ENCODE results near the gene ATP2A1.

Gene ATP2A1

DNA sequence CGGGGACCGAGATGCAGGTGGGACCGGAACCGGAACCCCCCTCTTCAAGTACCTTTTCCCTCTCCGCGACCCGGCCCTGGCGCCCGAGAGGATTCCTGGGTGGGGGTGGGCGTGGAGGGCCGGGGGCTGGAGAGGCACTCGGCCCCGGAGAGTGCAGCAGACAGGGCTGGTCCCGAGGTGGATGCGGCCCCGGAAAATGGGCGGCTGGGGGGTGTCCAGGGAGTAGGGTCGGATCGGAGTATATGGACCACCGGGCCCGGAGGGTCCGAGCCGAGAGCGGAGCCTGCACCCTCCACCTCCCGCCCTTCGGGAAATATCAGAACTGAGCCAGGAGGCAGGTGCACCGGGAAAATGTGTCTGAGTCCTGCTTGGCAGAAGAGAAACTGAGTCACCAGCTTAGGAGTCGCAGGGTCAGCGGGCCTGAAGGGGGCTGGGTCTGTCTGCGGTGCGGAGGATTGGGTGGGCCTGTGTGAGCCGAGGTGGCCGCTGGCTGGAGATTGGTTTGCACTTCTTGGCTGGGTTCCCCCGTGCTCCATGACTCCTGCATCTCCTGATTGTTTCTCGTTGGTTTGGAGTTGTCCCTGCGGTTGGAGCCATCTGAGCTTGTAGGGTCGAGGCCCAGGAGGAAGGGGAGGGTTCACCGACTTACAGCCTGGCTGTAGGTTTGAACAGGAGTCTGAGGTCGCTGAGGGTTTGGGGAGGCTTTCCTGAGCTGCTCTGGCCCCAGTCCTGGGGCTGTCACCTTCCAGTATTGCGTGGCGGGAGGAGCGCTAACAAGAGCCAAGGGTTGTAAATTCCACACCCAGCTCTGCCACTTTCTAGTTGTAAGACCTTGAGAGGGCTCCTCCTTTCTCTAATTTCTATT, 14.1 kb upstream of the ATP2A1 start:
- H3K4me3 ChIP-seq (replicated peaks; ENCODE audit: insufficient read depth, low read length): peak overlapping the region; percentile 91
- H3K27ac ChIP-seq (replicated peaks): peak overlapping the region; percentile 91
- H3K27me3 ChIP-seq (ENCODE audit: insufficient read depth, poor library complexity, severe bottlenecking): no peaks in the 10 kb centered on the region
- peak in 1 of 2 experiments; percentile 13 for DNase-seq (ENCODE audit: low read depth in 1 of 2, low spot score in 1 of 2)
- TF ChIP-seq SPI1 (IDR thresholded peaks at IDR 0.05; ENCODE audit: borderline replicate concordance, low read depth) (no peak), GABPA (IDR thresholded peaks at IDR 0.05; ENCODE audit: low read depth) (peak; percentile 90; the same call in 1 of the 2 replicates)

GRCh38 chr16:28865001-28865688, 13.1 kb upstream of the ATP2A1 start:
- H3K27ac ChIP-seq (replicated peaks): no peak overlapping the region
- TF ChIP-seq SPI1 (IDR thresholded peaks at IDR 0.05; ENCODE audit: borderline replicate concordance, low read depth) (no peak), GABPA (IDR thresholded peaks at IDR 0.05; ENCODE audit: low read depth) (no peak), POLR2AphosphoS5 (IDR thresholded peaks at IDR 0.05; ENCODE audit: low read depth) (no peak)
- TF ChIP-seq, protein P1, sequence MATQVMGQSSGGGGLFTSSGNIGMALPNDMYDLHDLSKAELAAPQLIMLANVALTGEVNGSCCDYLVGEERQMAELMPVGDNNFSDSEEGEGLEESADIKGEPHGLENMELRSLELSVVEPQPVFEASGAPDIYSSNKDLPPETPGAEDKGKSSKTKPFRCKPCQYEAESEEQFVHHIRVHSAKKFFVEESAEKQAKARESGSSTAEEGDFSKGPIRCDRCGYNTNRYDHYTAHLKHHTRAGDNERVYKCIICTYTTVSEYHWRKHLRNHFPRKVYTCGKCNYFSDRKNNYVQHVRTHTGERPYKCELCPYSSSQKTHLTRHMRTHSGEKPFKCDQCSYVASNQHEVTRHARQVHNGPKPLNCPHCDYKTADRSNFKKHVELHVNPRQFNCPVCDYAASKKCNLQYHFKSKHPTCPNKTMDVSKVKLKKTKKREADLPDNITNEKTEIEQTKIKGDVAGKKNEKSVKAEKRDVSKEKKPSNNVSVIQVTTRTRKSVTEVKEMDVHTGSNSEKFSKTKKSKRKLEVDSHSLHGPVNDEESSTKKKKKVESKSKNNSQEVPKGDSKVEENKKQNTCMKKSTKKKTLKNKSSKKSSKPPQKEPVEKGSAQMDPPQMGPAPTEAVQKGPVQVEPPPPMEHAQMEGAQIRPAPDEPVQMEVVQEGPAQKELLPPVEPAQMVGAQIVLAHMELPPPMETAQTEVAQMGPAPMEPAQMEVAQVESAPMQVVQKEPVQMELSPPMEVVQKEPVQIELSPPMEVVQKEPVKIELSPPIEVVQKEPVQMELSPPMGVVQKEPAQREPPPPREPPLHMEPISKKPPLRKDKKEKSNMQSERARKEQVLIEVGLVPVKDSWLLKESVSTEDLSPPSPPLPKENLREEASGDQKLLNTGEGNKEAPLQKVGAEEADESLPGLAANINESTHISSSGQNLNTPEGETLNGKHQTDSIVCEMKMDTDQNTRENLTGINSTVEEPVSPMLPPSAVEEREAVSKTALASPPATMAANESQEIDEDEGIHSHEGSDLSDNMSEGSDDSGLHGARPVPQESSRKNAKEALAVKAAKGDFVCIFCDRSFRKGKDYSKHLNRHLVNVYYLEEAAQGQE (IDR thresholded peaks at IDR 0.05; ENCODE audit: insufficient replicate concordance, low read depth): no peak
- TF ChIP-seq, protein P2, sequence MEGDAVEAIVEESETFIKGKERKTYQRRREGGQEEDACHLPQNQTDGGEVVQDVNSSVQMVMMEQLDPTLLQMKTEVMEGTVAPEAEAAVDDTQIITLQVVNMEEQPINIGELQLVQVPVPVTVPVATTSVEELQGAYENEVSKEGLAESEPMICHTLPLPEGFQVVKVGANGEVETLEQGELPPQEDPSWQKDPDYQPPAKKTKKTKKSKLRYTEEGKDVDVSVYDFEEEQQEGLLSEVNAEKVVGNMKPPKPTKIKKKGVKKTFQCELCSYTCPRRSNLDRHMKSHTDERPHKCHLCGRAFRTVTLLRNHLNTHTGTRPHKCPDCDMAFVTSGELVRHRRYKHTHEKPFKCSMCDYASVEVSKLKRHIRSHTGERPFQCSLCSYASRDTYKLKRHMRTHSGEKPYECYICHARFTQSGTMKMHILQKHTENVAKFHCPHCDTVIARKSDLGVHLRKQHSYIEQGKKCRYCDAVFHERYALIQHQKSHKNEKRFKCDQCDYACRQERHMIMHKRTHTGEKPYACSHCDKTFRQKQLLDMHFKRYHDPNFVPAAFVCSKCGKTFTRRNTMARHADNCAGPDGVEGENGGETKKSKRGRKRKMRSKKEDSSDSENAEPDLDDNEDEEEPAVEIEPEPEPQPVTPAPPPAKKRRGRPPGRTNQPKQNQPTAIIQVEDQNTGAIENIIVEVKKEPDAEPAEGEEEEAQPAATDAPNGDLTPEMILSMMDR (IDR thresholded peaks at IDR 0.05; ENCODE audit: insufficient read depth, low read length): no peak
- H3K4me3 ChIP-seq (replicated peaks; ENCODE audit: insufficient read depth, low read length): no peak overlapping the region
- H3K27me3 ChIP-seq (ENCODE audit: insufficient read depth, poor library complexity, severe bottlenecking): no peaks in the 10 kb centered on the region
- DNase-seq (ENCODE audit: low read depth in 1 of 2, low spot score in 1 of 2): no peak

- Histone ChIP-seq H3K4me3 (replicated peaks; ENCODE audit: insufficient read depth, low read length) (no peak overlapping the region), H3K27ac (replicated peaks) (no peak overlapping the region)
Observed at GRCh38 chr16:28865722-28866453, 12.4 kb upstream of the ATP2A1 start.

DNA sequence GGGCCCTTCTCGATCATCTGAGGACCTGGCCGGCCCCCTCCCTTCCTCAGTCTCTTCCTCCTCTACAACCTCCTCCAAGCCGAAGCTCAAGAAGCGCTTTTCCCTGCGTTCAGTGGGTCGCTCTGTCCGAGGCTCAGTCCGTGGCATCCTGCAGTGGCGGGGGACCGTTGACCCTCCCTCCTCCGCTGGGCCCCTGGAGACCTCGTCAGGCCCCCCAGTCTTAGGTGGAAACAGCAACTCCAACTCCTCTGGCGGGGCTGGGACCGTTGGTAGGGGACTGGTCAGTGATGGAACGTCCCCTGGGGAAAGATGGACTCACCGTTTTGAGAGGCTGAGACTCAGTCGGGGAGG, 11.9 kb upstream of the ATP2A1 start:
- H3K4me3 ChIP-seq (replicated peaks; ENCODE audit: insufficient read depth, low read length): no peak overlapping the region
- DNase-seq (ENCODE audit: low read depth in 1 of 2, low spot score in 1 of 2): no peak
- no peaks in the 10 kb centered on the region for H3K27me3 ChIP-seq (ENCODE audit: insufficient read depth, poor library complexity, severe bottlenecking)
- no peak overlapping the region for H3K27ac ChIP-seq (replicated peaks)
- TF ChIP-seq POLR2AphosphoS5 (IDR thresholded peaks at IDR 0.05; ENCODE audit: low read depth): no peak
- TF ChIP-seq GABPA (IDR thresholded peaks at IDR 0.05; ENCODE audit: low read depth): no peak
- TF ChIP-seq SPI1 (IDR thresholded peaks at IDR 0.05; ENCODE audit: borderline replicate concordance, low read depth): no peak
- TF ChIP-seq, protein P2 (IDR thresholded peaks at IDR 0.05; ENCODE audit: insufficient read depth, low read length): no peak
- TF ChIP-seq, protein P1 (IDR thresholded peaks at IDR 0.05; ENCODE audit: insufficient replicate concordance, low read depth): no peak

More at GRCh38 chr16:28865722-28866453, 12.4 kb upstream of the ATP2A1 start:
- DNase-seq (ENCODE audit: low read depth in 1 of 2, low spot score in 1 of 2): no peak
- no peak for TF ChIP-seq GABPA (IDR thresholded peaks at IDR 0.05; ENCODE audit: low read depth)
- no peaks in the 10 kb centered on the region for H3K27me3 ChIP-seq (ENCODE audit: insufficient read depth, poor library complexity, severe bottlenecking)

Measured in HL-60 (cell line).